Non-pigmented ciliary epithelial cell (primary cell): ENCODE data around the gene FAM161B.
"Not testable (repeated sequence)": the region's sequence is repeated elsewhere in the genome, so short reads cannot be mapped to it uniquely, and the experiment has no call there.

Source experiments
- DNase-seq: peaks from one replicate; pipeline ENCODE4 v3.0.0-alpha.2; 2010; ENCODE audit warnings: low read depth

FAM161B gene, protein sequence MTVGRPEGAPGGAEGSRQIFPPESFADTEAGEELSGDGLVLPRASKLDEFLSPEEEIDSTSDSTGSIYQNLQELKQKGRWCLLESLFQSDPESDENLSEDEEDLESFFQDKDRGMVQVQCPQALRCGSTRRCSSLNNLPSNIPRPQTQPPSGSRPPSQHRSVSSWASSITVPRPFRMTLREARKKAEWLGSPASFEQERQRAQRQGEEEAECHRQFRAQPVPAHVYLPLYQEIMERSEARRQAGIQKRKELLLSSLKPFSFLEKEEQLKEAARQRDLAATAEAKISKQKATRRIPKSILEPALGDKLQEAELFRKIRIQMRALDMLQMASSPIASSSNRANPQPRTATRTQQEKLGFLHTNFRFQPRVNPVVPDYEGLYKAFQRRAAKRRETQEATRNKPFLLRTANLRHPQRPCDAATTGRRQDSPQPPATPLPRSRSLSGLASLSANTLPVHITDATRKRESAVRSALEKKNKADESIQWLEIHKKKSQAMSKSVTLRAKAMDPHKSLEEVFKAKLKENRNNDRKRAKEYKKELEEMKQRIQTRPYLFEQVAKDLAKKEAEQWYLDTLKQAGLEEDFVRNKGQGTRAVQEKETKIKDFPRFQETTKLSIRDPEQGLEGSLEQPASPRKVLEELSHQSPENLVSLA

GRCh38 chr14:73949752-73950734, at the start of gene FAM161B, which contains the start of gene COQ6:
Gene FAM161B (minus strand): TSS chr14:73950094. CDS start chr14:73950026, 68 bp downstream.
Gene COQ6 (plus strand): TSS chr14:73950302. CDS start chr14:73950333, 31 bp downstream.
- peak; percentile 81 for DNase-seq

DNA sequence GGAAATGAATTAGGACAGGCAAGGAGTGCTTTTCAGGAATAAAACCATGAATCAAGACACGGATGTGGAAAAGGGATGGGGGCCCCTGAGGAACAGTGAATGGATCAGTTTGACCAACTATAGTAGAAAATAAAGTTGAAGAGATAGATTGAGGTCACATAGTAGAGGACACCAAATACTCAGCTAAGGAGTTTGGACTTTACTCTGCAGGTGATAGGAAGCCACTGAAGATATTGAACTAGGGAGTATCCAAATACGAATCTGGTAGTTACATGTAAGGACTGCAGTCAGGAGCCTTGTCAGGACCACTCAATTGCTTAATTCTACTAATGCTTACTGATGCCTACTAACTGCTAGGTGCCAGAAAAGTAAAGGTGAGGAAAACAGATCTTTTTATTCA, 48.8 kb upstream of the FAM161B start:
- no peak for DNase-seq

DNA sequence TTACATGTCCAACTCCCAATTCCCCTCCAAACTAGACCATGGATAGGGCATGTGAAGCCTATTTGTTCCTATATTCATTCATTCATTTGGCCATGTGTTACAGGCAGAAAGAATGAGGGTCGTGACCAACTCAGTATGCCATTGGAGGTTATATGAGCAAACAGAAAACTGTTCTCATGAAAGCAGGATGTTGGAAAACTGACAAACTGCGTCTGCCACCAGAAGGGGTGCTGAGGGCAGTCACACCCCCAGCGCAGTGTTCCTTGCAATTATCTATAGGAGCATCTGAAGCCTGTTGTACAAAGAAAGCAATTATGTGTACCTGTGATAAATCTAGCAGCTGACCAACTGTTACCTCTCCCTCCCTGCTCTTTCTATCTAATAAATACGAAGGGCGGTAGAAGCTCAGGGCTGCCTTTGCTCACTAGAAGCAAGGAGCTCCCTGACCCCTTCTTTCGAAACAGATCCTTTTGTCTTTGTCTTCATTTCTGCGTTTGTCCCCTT, 48.1 kb upstream of the FAM161B start:
- DNase-seq = no peak

DNA sequence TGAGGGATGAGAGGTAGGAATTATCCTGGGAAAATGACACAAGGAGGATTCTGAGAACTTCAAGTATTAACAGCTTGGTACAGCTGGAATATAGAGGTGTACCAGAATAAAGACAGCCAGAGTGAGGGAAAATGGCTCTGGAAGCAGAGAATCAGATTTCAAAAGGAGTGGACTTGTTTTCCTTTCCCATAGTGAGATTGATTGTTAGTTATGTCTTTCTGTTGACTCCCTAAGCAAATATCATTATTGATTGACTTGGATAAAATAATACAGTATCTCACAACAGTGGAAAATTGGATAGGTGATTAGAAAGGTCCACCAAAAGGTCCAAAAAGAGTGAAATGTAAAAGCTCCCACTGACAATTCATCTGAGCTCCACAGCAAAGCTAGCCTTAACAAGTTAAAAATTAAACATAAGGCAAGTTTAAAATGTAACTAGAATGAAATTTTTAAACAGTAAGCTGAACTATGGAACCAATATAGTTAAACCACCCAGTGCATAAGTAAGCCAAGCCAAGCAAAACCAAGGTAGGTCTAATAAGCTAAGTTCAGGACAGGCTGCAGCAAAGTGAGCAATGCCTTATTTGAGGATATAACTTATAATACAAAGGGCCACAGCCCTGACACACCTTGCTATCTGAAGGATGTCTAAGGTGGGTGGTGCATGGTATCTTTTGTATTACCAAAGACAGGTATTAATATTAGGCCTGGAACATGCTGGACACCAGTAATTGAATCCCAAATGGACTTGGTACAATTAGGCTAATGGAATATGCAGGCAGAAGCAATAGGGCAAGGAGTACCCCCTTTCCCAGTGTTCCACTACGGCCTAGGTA, 47.4 kb upstream of the FAM161B start:
- no peak for DNase-seq

DNA sequence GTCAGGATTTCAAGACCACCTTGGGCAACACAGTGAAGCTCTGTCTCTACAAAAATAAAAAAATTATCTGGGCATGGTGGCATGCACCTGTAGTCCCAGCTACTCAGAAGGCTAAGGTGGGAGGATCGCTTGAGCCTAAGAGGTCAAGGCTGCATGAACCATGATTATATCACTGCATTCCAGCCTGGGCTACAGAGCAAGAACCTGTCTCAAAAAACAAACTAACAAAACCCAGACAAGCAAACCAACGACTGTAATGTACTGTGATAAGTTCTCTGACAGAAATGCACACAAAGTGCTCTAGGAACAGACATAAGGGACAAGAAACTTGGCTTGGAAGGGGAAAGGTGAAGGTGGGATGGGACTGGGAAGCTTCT, 46.8 kb upstream of the FAM161B start:
- no peak for DNase-seq

DNA sequence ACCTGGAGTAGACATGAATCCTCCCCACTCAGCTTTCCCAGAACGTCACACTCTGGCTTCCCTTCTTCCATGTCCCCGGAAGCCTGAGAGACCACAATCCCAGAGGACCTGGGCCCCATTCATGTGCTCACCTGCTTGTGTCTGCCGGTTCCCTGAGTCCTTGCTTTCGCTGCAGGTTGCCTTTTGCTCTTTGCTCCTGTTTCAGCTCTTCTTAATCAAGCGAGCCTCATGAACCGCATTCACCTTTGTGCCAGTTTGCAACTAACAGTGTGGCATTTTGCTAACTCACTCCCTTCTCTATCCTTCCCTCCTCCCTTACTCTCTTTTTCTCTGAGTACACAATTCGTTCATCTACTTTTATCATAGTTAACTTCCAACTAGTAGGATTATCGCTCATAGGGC, 46.1 kb upstream of the FAM161B start:
- DNase-seq = no peak

GRCh38 chr14:73994926-73995325, 45.0 kb upstream of the FAM161B start:
- not testable (repeated sequence) for DNase-seq

DNA sequence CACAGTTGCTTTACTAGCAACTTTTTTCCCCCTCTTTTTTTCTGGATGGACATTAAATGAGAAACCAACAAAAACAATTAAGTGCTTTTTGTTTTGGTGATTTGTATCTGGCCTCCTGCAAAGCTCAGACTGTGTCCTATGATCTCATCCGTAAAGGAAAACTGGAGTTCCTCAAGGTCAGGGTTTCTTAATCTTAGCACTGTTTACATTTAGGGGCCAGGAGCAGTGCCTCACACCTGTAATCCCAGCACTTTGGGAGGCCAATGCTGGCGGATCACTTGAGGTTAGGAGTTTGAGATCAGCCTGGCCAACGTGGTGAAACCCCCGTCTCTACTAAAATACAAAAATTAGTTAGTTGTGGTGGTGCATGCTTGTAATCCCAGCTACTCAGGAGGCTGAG, 41.2 kb upstream of the FAM161B start:
- no peak for DNase-seq

DNA sequence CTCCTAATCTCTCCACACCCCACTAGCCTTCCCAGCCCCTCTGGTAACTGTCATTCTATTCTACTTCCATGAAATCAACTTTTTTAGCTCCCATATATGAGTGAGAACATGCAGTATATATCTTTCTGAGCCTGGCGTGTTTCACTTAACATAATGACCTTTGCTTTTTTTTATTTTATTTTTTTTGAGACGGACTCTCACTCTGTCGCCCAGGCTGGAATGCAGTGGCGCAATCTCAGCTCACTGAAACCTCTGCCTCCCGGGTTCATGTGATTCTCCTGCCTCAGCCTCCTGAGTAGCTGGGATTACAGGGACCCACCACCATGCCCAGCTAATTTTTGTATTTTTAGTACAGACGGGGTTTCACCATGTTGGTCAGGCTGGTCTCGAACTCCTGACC, 38.8 kb upstream of the FAM161B start:
- not testable (repeated sequence) for DNase-seq

- DNase-seq = no peak
Observed at GRCh38 chr14:73988065-73988464, 38.2 kb upstream of the FAM161B start.

GRCh38 chr14:73977896-73978295, 28.0 kb upstream of the FAM161B start:
- DNase-seq = peak; percentile 28

DNA sequence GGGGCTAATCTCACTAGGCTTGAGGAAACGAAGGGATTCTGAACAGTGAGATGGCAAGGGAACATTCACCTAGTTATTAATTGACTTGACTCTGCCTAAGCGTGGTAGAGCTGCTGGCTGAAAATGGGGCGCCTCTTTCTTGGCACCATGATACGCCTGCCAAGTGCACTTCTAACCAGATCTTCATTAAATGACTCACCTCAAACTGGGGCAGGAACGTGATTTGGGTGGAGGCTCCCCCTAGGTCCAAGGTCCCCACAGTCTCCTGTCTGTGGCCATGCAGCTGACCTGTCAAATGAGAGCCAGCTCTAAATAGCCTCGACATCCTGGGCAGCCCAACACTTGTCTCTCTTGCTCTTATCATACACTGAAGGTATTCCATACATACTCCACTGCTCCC, 26.2 kb upstream of the FAM161B start:
- DNase-seq = no peak

- DNase-seq = no peak
Observed at GRCh38 chr14:73973497-73973896, 23.6 kb upstream of the FAM161B start.

GRCh38 chr14:73968885-73969284, 19.0 kb upstream of the FAM161B start:
- no peak for DNase-seq

DNA sequence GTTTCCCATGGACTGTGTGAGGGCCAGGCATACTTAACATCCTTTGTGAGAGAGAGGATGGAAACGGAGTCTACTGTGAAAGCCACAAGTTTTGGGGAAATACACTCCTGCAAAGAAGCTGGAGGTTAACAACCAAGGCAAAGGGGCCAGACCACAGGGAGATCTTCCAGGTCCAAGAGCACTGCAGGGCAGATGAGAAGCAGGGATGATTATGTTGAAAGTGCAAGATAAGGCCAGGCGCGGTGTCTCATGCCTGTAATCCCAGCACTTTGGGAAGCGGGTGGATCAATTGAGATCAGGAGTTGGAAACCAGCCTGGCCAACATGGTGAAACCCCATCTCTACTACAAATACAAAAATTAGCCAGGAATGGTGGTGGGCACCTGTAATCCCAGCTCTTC, 15.3 kb upstream of the FAM161B start:
- DNase-seq = no peak

- DNase-seq = no peak
Observed at GRCh38 chr14:73961192-73961591, 11.3 kb upstream of the FAM161B start.

DNA sequence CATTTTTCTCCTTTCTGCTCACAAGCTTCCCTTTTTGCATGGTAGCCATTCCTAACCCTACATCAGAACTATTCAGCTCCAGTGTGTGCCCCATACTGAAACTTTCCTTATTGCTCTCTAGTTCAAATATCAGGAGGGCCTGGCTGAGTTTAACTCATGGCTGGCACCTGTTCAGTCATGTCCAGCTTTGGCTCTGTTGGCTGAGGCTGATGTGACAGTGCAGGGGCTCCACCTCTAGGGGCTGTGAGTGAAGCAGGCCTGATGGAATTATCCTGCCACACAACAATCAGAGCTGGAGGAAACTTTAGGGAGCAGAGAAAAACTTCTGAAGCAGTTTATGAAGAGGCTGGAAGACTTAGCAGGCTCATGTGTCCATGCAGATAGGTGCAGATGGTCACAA, 8.7 kb upstream of the FAM161B start:
- no peak for DNase-seq

- no peak for DNase-seq
Observed at GRCh38 chr14:73955674-73956073, 5.8 kb upstream of the FAM161B start.

GRCh38 chr14:73953731-73954130, 3.8 kb upstream of the FAM161B start:
- no peak for DNase-seq

DNA sequence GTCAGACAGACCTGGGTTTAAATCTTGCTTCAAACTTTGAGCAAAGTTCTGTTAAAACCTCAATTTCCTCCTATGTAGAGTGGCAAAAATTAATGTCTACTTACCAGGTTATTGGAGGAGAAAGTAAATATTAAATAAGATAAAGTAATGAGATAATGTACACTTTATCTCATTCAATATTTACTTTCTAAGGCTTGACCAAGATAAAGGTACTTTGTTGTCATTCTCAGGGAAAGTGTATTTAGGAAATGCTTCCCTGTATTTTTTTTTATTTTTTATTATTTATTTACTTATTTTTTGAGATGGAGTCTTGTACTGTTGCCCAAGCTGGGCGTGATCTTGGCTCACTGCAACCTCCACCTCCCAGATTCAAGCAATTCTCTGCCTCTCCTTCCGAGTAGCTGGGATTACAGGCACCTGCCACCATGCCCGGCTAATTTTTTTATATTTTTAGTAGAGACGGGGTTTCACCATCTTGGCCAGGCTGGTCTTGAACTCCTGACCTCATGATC, 4.7 kb downstream of the FAM161B start:
- DNase-seq = no peak
